ENCODE data around the gene MAP6. TPM values are rescaled to one million over a fixed set of nuclear protein-coding genes. Genes with fewer than 3 reads are reported as not detected.

MAP6 gene
- 0.92 to 1.2 TPM (median 1.2 TPM) in 3 replicates for total RNA-seq

DNA sequence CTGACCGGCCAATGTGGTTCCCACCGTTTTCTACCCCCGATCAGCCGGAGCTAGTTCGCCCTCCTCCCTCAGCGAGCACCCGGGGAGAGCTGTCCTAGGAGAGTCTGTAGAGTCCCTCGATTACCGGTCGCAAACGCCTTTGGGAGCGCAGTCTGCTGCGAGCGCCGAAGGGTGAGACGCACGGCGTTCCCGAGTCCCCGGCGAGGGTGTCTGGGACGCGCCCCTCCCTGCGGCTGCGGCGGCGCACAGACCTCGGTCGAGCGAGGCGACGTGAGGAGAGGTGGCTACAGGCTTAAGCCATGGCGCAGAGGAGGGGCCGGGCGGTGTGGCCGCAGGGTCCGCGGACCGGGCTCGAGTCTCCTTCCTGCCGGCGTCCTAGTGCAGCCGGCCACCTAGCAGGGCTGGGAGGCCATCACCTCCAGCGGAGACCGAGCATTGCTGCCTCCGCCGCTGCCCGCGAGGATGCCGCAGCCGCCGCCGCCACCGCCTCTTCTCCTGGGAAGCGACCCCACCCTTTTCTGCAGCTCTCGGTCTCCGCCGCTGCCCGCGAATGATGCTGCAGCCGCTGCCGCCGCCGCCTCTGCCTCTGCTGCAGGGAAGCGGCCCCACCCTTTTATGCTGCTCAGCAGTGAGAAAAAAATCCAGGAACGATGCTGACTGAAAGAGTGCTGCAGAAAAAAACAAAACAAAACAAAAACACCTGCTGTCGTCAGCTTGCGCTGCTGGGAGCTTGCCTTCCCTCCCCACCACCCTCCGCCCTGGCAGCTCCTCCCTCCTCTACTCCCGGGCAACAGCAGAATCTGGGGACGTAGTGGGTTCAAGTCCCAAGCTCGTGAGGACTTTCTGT is at the start of gene MAP6:
MAP6 (minus strand) TSS at position 588 of the 847 bp plus-strand sequence. CDS start 669 bp downstream, outside the sequence.
- TF ChIP-seq CTCF (IDR thresholded peaks at IDR 0.05; ENCODE audit: unreplicated experiment) = no peak
- Mint-ChIP-seq H3K27me3 (ENCODE audit: low read depth) (peaks cover 81% of the 10 kb centered on the region), H3K9me3 (no peaks in the 10 kb centered on the region), H3K4me3 (peak within 1 kb of the TSS; percentile 71), H3K36me3 (no peaks in the 10 kb centered on the region), H3K27ac (no peak within 1 kb of the TSS), H3K4me1 (peaks cover 7% of the 10 kb centered on the region)
- peak in 1 of 2 experiments; percentile 47 for DNase-seq (ENCODE audit: low spot score in 2 of 2, unreplicated experiment in 2 of 2)

DNA sequence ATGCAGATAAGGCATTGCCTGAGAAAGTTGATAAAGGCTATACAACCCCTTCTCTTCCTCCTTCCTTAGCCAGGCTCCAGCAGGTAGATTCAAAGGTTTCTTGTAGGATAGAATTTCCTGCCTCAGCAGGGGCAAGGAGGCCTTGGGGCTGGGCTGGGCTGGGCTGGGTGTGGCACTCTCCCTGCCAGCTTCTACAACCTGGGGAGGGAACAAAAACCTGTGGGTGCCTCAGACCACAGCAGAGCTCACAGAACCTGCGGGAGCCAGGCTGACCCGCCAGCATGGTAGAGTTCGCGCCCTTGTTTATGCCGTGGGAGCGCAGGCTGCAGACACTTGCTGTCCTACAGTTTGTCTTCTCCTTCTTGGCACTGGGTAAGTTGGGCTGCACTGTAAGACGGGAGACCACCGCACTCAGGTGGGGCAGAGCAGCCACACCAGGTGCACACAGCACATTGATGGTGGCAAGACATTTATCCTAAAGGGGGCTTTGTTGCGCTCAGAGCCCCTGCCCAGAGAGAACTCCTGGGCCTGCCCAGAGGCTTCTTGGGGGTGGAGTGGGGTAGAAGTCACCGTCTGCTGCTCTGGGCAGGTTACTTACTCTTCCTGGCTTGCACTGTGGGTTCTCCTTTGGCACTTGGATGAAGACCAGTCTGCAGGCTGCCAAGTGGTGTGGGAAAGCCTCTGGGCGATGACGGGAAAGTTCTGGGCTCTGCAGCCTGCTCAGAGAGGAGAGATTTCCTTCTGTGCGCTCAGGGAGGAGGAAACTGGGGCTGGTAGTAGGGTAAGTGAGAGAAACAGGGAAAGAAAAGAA is 49.0 kb upstream of the MAP6 start, which contains the start of gene MOGAT2:
MOGAT2 (plus strand) TSS at position 231 of the 811 bp plus-strand sequence; CDS start at position 282, 51 bp downstream.
- no peak within 1 kb of the TSS for H3K27ac Mint-ChIP-seq
- no peak for TF ChIP-seq CTCF (IDR thresholded peaks at IDR 0.05; ENCODE audit: unreplicated experiment)
- H3K27me3 Mint-ChIP-seq (ENCODE audit: low read depth) = peaks cover 27% of the 10 kb centered on the region
- no peak for DNase-seq (ENCODE audit: low spot score in 2 of 2, unreplicated experiment in 2 of 2)
- H3K4me1 Mint-ChIP-seq = peaks cover 4% of the 10 kb centered on the region
- no peaks in the 10 kb centered on the region for H3K9me3 Mint-ChIP-seq
- no peaks in the 10 kb centered on the region for H3K36me3 Mint-ChIP-seq
- no peak within 1 kb of the TSS for H3K4me3 Mint-ChIP-seq

- peaks cover 4% of the 10 kb centered on the region for H3K4me1 Mint-ChIP-seq
- no peak for DNase-seq (ENCODE audit: low spot score in 2 of 2, unreplicated experiment in 2 of 2)
- no peaks in the 10 kb centered on the region for H3K36me3 Mint-ChIP-seq
- no peak overlapping the region for H3K4me3 Mint-ChIP-seq
- no peak overlapping the region for H3K27ac Mint-ChIP-seq
- no peaks in the 10 kb centered on the region for H3K9me3 Mint-ChIP-seq
- no peak for TF ChIP-seq CTCF (IDR thresholded peaks at IDR 0.05; ENCODE audit: unreplicated experiment)
- peaks cover 27% of the 10 kb centered on the region for H3K27me3 Mint-ChIP-seq (ENCODE audit: low read depth)
These were observed 47.8 kb upstream of the MAP6 start for GRCh38 chr11:75716659-75717058.

- peaks cover 4% of the 10 kb centered on the region for H3K4me1 Mint-ChIP-seq
- no peaks in the 10 kb centered on the region for H3K36me3 Mint-ChIP-seq
- no peak for DNase-seq (ENCODE audit: low spot score in 2 of 2, unreplicated experiment in 2 of 2)
- H3K9me3 Mint-ChIP-seq = no peaks in the 10 kb centered on the region
- no peak overlapping the region for H3K4me3 Mint-ChIP-seq
- H3K27me3 Mint-ChIP-seq (ENCODE audit: low read depth) = peaks cover 30% of the 10 kb centered on the region
- H3K27ac Mint-ChIP-seq = no peak overlapping the region
- no peak for TF ChIP-seq CTCF (IDR thresholded peaks at IDR 0.05; ENCODE audit: unreplicated experiment)
These were observed 46.9 kb upstream of the MAP6 start for GRCh38 chr11:75715688-75716087.

GRCh38 chr11:75714211-75714610 is 45.4 kb upstream of the MAP6 start:
- no peak for TF ChIP-seq CTCF (IDR thresholded peaks at IDR 0.05; ENCODE audit: unreplicated experiment)
- H3K4me3 Mint-ChIP-seq = no peak overlapping the region
- no peaks in the 10 kb centered on the region for H3K36me3 Mint-ChIP-seq
- peaks cover 2% of the 10 kb centered on the region for H3K4me1 Mint-ChIP-seq
- H3K27ac Mint-ChIP-seq = no peak overlapping the region
- no peak for DNase-seq (ENCODE audit: low spot score in 2 of 2, unreplicated experiment in 2 of 2)
- H3K9me3 Mint-ChIP-seq = no peaks in the 10 kb centered on the region
- peaks cover 33% of the 10 kb centered on the region for H3K27me3 Mint-ChIP-seq (ENCODE audit: low read depth)
